SU-DHL-6 (cell line): ENCODE measurements around the gene WDR73.

ENCODE experiments used
- EZH2phosphoT487 ChIP-seq: fragments of 200-600 bp; sonication (generic), shearing (Covaris generic); conservative IDR thresholded peaks from 2 replicates; pipeline ENCODE4 v1.6.1; 2018; ENCODE audit warnings: mild to moderate bottlenecking, antibody characterized with exemption, low read length, moderate library complexity, mixed read lengths
- TF ChIP-seq, protein P1 (sequence below): fragments of 200-600 bp; sonication (generic); IDR thresholded peaks from one replicate; pipeline ENCODE4 v1.5.1; 2017; ENCODE audit warnings: antibody characterized with exemption, mild to moderate bottlenecking, low read length, moderate library complexity; ENCODE audit not compliant: insufficient read depth, poor library complexity, severe bottlenecking

- TF ChIP-seq, protein P1, sequence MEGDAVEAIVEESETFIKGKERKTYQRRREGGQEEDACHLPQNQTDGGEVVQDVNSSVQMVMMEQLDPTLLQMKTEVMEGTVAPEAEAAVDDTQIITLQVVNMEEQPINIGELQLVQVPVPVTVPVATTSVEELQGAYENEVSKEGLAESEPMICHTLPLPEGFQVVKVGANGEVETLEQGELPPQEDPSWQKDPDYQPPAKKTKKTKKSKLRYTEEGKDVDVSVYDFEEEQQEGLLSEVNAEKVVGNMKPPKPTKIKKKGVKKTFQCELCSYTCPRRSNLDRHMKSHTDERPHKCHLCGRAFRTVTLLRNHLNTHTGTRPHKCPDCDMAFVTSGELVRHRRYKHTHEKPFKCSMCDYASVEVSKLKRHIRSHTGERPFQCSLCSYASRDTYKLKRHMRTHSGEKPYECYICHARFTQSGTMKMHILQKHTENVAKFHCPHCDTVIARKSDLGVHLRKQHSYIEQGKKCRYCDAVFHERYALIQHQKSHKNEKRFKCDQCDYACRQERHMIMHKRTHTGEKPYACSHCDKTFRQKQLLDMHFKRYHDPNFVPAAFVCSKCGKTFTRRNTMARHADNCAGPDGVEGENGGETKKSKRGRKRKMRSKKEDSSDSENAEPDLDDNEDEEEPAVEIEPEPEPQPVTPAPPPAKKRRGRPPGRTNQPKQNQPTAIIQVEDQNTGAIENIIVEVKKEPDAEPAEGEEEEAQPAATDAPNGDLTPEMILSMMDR: no peak
- TF ChIP-seq EZH2phosphoT487: no peak
These were observed 30.0 kb upstream of the WDR73 start for GRCh38 chr15:84684092-84684491.
